ENCODE results near the gene MUSK. TPM values are rescaled to one million over a fixed set of nuclear protein-coding genes. Genes with fewer than 3 reads are reported as not detected.

The MUSK gene
- polyA plus RNA-seq, 1 experiment: 0.58 TPM

- CTCF ChIA-PET: no interaction called here
- H3K27me3 ChIP-seq (ENCODE audit: control insufficient read depth, insufficient read depth, low read length): no peaks in the 10 kb centered on the region
Measured at GRCh38 chr9:110799396-110799795, 130.8 kb downstream of the MUSK start.

GRCh38 chr9:110801426-110801825, 132.8 kb downstream of the MUSK start:
- no peak for DNase-seq (ENCODE audit: low read depth, low spot score)
- Histone ChIP-seq H3K27me3 (ENCODE audit: control insufficient read depth, insufficient read depth, low read length) (no peaks in the 10 kb centered on the region), H3K27ac (ENCODE audit: low read depth, low read length) (no peak overlapping the region), H3K9me3 (ENCODE audit: control insufficient read depth, insufficient read depth, low read length) (0 out of 2 replicates have a peak, but pooled peaks cover 3% of the 10 kb centered on the region), H3K4me3 (ENCODE audit: low read depth, low read length) (no peak overlapping the region)
- POLR2A ChIA-PET: interaction anchor here (0.7 to 0.9 kb wide), 2 partner anchors 151 to 545 kb away, joined by 3 to 4 read pairs; partner anchors contain the start of gene TXN
- CTCF ChIA-PET: interaction anchor here (0.6 kb wide), 1 partner anchor 44 kb away, joined by 4 read pairs; no protein-coding TSS in a partner anchor
- TF ChIP-seq CTCF (IDR thresholded peaks at IDR 0.05; ENCODE audit: low read depth, low read length): no peak

More at GRCh38 chr9:110799396-110799795, 130.8 kb downstream of the MUSK start:
- H3K27ac ChIP-seq (ENCODE audit: low read depth, low read length): no peak overlapping the region
- no peak overlapping the region for H3K4me3 ChIP-seq (ENCODE audit: low read depth, low read length)
- TF ChIP-seq CTCF (IDR thresholded peaks at IDR 0.05; ENCODE audit: low read depth, low read length): no peak
- no peak for DNase-seq (ENCODE audit: low read depth, low spot score)
- 0 out of 2 replicates have a peak, but pooled peaks cover 3% of the 10 kb centered on the region for H3K9me3 ChIP-seq (ENCODE audit: control insufficient read depth, insufficient read depth, low read length)
- POLR2A ChIA-PET: no interaction called here

GRCh38 chr9:110802416-110803035, 133.9 kb downstream of the MUSK start:
- ChIA-PET POLR2A (no interaction called here), CTCF (interaction anchor here (0.6 kb wide), 1 partner anchor 26 kb away, joined by 4 read pairs; no protein-coding TSS in a partner anchor)
- no peak for DNase-seq (ENCODE audit: low read depth, low spot score)
- no peak overlapping the region for H3K27ac ChIP-seq (ENCODE audit: low read depth, low read length)
- no peaks in the 10 kb centered on the region for H3K27me3 ChIP-seq (ENCODE audit: control insufficient read depth, insufficient read depth, low read length)
- no peak overlapping the region for H3K4me3 ChIP-seq (ENCODE audit: low read depth, low read length)
- H3K9me3 ChIP-seq (ENCODE audit: control insufficient read depth, insufficient read depth, low read length): 0 out of 2 replicates have a peak, but pooled peaks cover 3% of the 10 kb centered on the region
- TF ChIP-seq CTCF (IDR thresholded peaks at IDR 0.05; ENCODE audit: low read depth, low read length): no peak

GRCh38 chr9:110807956-110808598, 139.5 kb downstream of the MUSK start:
- H3K27ac ChIP-seq (ENCODE audit: low read depth, low read length): no peak overlapping the region
- H3K9me3 ChIP-seq (ENCODE audit: control insufficient read depth, insufficient read depth, low read length): no peaks in the 10 kb centered on the region
- ChIA-PET CTCF (no interaction called here), POLR2A (no interaction called here)
- TF ChIP-seq CTCF (IDR thresholded peaks at IDR 0.05; ENCODE audit: low read depth, low read length): no peak
- H3K4me3 ChIP-seq (ENCODE audit: low read depth, low read length): no peak overlapping the region
- DNase-seq (ENCODE audit: low read depth, low spot score): no peak
- H3K27me3 ChIP-seq (ENCODE audit: control insufficient read depth, insufficient read depth, low read length): no peaks in the 10 kb centered on the region

GRCh38 chr9:110808599-110808980, 140.0 kb downstream of the MUSK start:
- Histone ChIP-seq H3K9me3 (ENCODE audit: control insufficient read depth, insufficient read depth, low read length) (no peaks in the 10 kb centered on the region), H3K27ac (ENCODE audit: low read depth, low read length) (no peak overlapping the region), H3K4me3 (ENCODE audit: low read depth, low read length) (no peak overlapping the region), H3K27me3 (ENCODE audit: control insufficient read depth, insufficient read depth, low read length) (no peaks in the 10 kb centered on the region)
- TF ChIP-seq CTCF (IDR thresholded peaks at IDR 0.05; ENCODE audit: low read depth, low read length): no peak
- no peak for DNase-seq (ENCODE audit: low read depth, low spot score)
- POLR2A ChIA-PET: no interaction called here
- CTCF ChIA-PET: no interaction called here
